Activated naive CD4-positive, alpha-beta T cell treated with anti-CD3 and anti-CD28 coated beads, Interleukin-2, amount 50 U/mL, for 72 hours (primary cell): Measurements from ENCODE around the gene IL17C. TPM values are rescaled to one million over a fixed set of nuclear protein-coding genes. Genes with fewer than 3 reads are reported as not detected.
"Not testable (repeated sequence)": the region's sequence is repeated elsewhere in the genome, so short reads cannot be mapped to it uniquely, and the experiment has no call there.

Experiments used
- ATAC-seq, 2 donors: fragments of 150-1000 bp; cut with Tn5 transposase; 2 replicates each; pipeline ENCODE4 v1.10.0; 2021; ENCODE audit warnings: mild to moderate bottlenecking in 2 of 2, moderate library complexity in 2 of 2
- DNase-seq, 2 donors: peaks; one replicate each; pipeline ENCODE4 v3.0.0; 2021 to 2022; ENCODE audit warnings: low spot score in 2 of 2
- H3K27ac Mint-ChIP-seq, 2 donors: one replicate each; pipeline ENCODE4 v1.8.0; 2022; ENCODE audit warnings: mild to moderate bottlenecking in 2 of 2, mixed read lengths in 2 of 2
- H3K36me3 Mint-ChIP-seq, 2 donors: one replicate each; pipeline ENCODE4 v1.8.0; 2022; ENCODE audit warnings: mixed read lengths in 2 of 2
- H3K9me3 Mint-ChIP-seq, 2 donors: one replicate each; pipeline ENCODE4 v1.8.0; 2022; ENCODE audit warnings: mixed read lengths in 2 of 2
- total RNA-seq, 2 donors: library from RNA; stranded (reverse); gene quantifications; one replicate each; pipeline ENCODE4 v1.2.3, GENCODE V29; 2022

Gene IL17C
- total RNA-seq, 2 donors from 2014 or later: not detected

- H3K27ac Mint-ChIP-seq: peak overlapping the region in 1 of 2 donors; percentile 37
- ATAC-seq (no peak), DNase-seq (no peak)
- no peaks in the 10 kb centered on the region for H3K9me3 Mint-ChIP-seq
- H3K36me3 Mint-ChIP-seq: peaks cover 9 to 13% of the 10 kb centered on the region in 2 donors
Observed at GRCh38 chr16:88602091-88602490, 36.3 kb upstream of the IL17C start.

GRCh38 chr16:88605186-88606147 lies 32.9 kb upstream of the IL17C start:
- H3K9me3 Mint-ChIP-seq: no peaks in the 10 kb centered on the region
- no peak for DNase-seq
- ATAC-seq: no peak
- H3K36me3 Mint-ChIP-seq: peaks cover 5 to 7% of the 10 kb centered on the region in 2 donors
- no peak overlapping the region for H3K27ac Mint-ChIP-seq

GRCh38 chr16:88606148-88606757 lies 32.1 kb upstream of the IL17C start:
- ATAC-seq (no peak), DNase-seq (no peak)
- Mint-ChIP-seq H3K9me3 (no peaks in the 10 kb centered on the region), H3K27ac (no peak overlapping the region), H3K36me3 (peaks cover 5% of the 10 kb centered on the region in 2 donors)

- H3K9me3 Mint-ChIP-seq: no peaks in the 10 kb centered on the region
- H3K27ac Mint-ChIP-seq: peak overlapping the region in 1 of 2 donors; percentile 37
- H3K36me3 Mint-ChIP-seq: peaks cover 0 to 5% of the 10 kb centered on the region in 2 donors
- DNase-seq (no peak), ATAC-seq (no peak)
Observed at GRCh38 chr16:88608076-88608475, 30.3 kb upstream of the IL17C start.

DNA sequence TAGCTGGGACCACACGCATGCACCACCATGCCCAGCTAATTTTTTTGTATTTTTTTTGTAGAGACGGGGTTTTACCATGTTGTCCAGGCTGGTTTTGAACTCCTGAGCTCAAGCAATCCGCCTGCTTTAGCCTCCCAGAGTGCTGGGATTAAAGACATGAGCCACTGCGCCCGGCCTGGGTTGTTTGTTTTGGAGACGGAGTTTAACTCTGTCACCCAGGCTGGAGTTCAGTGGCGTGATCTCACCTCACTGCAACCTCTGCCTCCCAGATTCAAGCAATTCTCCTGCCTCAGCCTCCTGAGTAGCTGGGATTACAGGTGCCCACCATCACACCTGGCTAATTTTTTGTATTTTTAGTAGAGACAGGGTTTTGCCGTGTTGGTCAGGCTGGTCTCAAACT lies 28.9 kb upstream of the IL17C start:
- H3K9me3 Mint-ChIP-seq, H3K36me3 Mint-ChIP-seq, DNase-seq, H3K27ac Mint-ChIP-seq, ATAC-seq: not testable (repeated sequence)

DNA sequence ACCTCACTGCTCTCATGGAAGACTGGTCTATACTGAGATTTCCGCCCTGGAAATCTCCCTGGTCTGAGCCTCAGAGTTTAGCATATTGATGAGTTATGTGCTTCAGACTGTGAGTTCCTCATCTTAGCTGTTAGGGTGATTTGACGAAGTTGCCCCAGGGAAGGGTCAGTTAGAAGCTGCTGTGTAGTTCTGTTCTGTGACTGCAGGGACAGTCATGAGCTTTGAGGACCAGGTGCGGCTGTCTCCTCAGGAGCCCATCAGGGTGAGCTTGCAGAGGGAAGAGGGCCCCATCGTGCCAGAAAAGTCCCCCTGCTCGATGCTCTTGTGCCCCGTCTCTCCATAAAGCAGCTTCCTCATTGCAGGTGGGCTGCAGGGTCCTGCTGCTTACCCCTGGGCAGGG lies 28.3 kb upstream of the IL17C start:
- DNase-seq (no peak), ATAC-seq (no peak)
- Mint-ChIP-seq H3K36me3 (peaks cover 0 to 5% of the 10 kb centered on the region in 2 donors), H3K27ac (no peak overlapping the region), H3K9me3 (no peaks in the 10 kb centered on the region)

- Mint-ChIP-seq H3K27ac (peak overlapping the region in 1 of 2 donors; percentile 1), H3K9me3 (no peaks in the 10 kb centered on the region), H3K36me3 (peaks cover 0 to 5% of the 10 kb centered on the region in 2 donors)
- DNase-seq (no peak), ATAC-seq (no peak)
Observed at GRCh38 chr16:88610909-88611812, 27.2 kb upstream of the IL17C start.

- DNase-seq: no peak
- Mint-ChIP-seq H3K36me3 (peaks cover 0 to 5% of the 10 kb centered on the region in 2 donors), H3K9me3 (no peaks in the 10 kb centered on the region), H3K27ac (peak overlapping the region in 1 of 2 donors; percentile 19)
- no peak for ATAC-seq
Observed at GRCh38 chr16:88613293-88613692, 25.1 kb upstream of the IL17C start.

GRCh38 chr16:88613911-88614817 lies 24.2 kb upstream of the IL17C start:
- Mint-ChIP-seq H3K27ac (peak overlapping the region in 1 of 2 donors; percentile 83), H3K36me3 (peaks cover 0 to 5% of the 10 kb centered on the region in 2 donors), H3K9me3 (no peaks in the 10 kb centered on the region)
- ATAC-seq (no peak), DNase-seq (no peak)

- no peaks in the 10 kb centered on the region for H3K9me3 Mint-ChIP-seq
- peak overlapping the region in 1 of 2 donors; percentile 83 for H3K27ac Mint-ChIP-seq
- peaks cover 0 to 5% of the 10 kb centered on the region in 2 donors for H3K36me3 Mint-ChIP-seq
- DNase-seq (no peak), ATAC-seq (no peak)
Observed at GRCh38 chr16:88614818-88615580, 23.4 kb upstream of the IL17C start.

- Mint-ChIP-seq H3K9me3 (no peaks in the 10 kb centered on the region), H3K36me3 (no peaks in the 10 kb centered on the region), H3K27ac (peak overlapping the region; percentile 45 to 81)
- no peak for DNase-seq
- no peak for ATAC-seq
Observed at GRCh38 chr16:88616320-88616719, 22.1 kb upstream of the IL17C start.

- H3K36me3 Mint-ChIP-seq: no peaks in the 10 kb centered on the region
- ATAC-seq (no peak), DNase-seq (no peak)
- no peaks in the 10 kb centered on the region for H3K9me3 Mint-ChIP-seq
- peak overlapping the region; percentile 45 to 47 for H3K27ac Mint-ChIP-seq
Observed at GRCh38 chr16:88616736-88617135, 21.6 kb upstream of the IL17C start.

DNA sequence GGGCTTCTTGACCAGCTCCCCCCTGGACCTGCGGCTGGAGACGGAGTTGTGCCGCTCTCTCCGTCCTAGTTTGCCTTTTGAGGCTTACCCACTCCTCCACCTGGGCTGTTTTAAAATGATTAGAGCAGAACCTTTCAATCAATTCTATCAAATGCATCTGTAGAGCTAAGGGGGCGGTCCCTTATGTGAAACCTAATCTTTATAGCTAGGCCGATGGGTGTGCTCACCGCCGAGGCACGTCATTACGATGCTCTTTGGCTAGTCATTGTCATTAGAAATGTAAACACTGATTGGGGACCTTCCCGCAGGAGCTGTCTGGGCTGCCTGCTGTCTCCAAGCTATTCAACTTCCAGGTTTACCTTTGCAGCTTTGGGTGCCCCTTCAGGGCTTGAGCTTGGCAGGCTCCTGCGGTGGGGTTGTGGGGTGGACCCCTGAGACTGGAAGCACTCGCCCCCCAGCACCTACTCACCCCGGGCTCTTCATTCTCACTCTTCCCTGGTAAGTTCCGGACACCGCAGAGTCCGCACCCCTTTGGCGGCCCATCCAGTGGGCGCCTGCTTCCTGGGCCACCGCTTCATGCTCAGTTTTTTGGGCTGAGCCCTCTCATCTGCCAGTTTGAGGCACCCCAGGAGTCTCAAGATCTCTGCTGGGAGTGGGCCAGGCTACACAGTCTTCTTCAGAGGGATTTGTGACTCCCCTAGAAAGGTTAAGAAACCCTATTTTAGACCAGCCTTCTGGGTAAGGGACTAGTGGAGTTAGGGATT lies 20.9 kb upstream of the IL17C start:
- no peak for ATAC-seq
- Mint-ChIP-seq H3K9me3 (no peaks in the 10 kb centered on the region), H3K27ac (peak overlapping the region; percentile 8 to 91), H3K36me3 (peaks cover 0 to 6% of the 10 kb centered on the region in 2 donors)
- DNase-seq: no peak

- H3K36me3 Mint-ChIP-seq: peaks cover 0 to 10% of the 10 kb centered on the region in 2 donors
- no peak for DNase-seq
- no peak for ATAC-seq
- H3K27ac Mint-ChIP-seq: peak overlapping the region; percentile 24 to 91
- H3K9me3 Mint-ChIP-seq: no peaks in the 10 kb centered on the region
Observed at GRCh38 chr16:88618182-88618955, 20.0 kb upstream of the IL17C start.
